A549 (cell line): ENCODE measurements around the gene PRKCE.

Source experiments
- CEBPB ChIP-seq, 2 experiments: fragments of >200 bp in 1 of 2; sonication (Bioruptor Twin) in 1 of 2; formaldehyde crosslinking in 1 of 2; IDR thresholded peaks; 2 replicates each; pipeline ENCODE4 v1.6.1; 2012 to 2016
- CTCF ChIP-seq: fragments of >200 bp; sonication (Bioruptor Twin); formaldehyde crosslinking; IDR thresholded peaks from 3 replicates; pipeline ENCODE4 v1.5.1; 2016
- EP300 ChIP-seq, 2 experiments: fragments of >200 bp; sonication (Bioruptor Twin); formaldehyde crosslinking; IDR thresholded peaks; 2 replicates in 1 of 2; 3 replicates in 1 of 2; pipeline ENCODE4 v1.6.1; 2016 to 2017
- NFE2L2 ChIP-seq: fragments of 150-350 bp; conservative IDR thresholded peaks from 2 replicates; pipeline ENCODE4 v1.6.1; 2014; ENCODE audit warnings: low read length
- POLR2A ChIP-seq: IDR thresholded peaks from 2 replicates; pipeline ENCODE4 v1.6.1; 2012; ENCODE audit warnings: mild to moderate bottlenecking, low read length
- RAD21 ChIP-seq, 2 experiments: fragments of >200 bp in 1 of 2; sonication (Bioruptor Twin) in 1 of 2; formaldehyde crosslinking in 1 of 2; IDR thresholded peaks in 1 of 2; conservative IDR thresholded peaks in 1 of 2; 2 replicates in 1 of 2; 3 replicates in 1 of 2; pipeline ENCODE4 v1.6.1; 2012 to 2018; ENCODE audit warnings: inconsistent platforms in 1 of 2
- USF2 ChIP-seq: fragments of 450-650 bp; IDR thresholded peaks from 2 replicates; pipeline ENCODE4 v1.6.1; 2014; ENCODE audit warnings: antibody characterized with exemption

- no peak for TF ChIP-seq CTCF
- TF ChIP-seq CEBPB (IDR thresholded peaks at IDR 0.05) = no peak
- TF ChIP-seq RAD21 (conservative IDR thresholded peaks at IDR 0.05 in 1 of 2, IDR thresholded peaks at IDR 0.05 in 1 of 2) = no peak
- no peak for TF ChIP-seq POLR2A
- no peak for TF ChIP-seq USF2
- TF ChIP-seq NFE2L2 = no peak
- TF ChIP-seq EP300 (IDR thresholded peaks at IDR 0.05) = no peak
These were observed 558.6 kb downstream of the PRKCE start for GRCh38 chr2:46210063-46210462.
